Adrenal gland (tissue), 5 donors: Measurements from ENCODE around the gene ATAD1.

ENCODE experiments used
- CTCF ChIP-seq, 6 experiments: fragments of 450-650 bp in 4 of 6; fragments of 200-600 bp in 2 of 6; sonication (generic) in 1 of 6; IDR thresholded peaks; 1 replicate in 5 of 6; 2 replicates in 1 of 6; pipeline versions ENCODE4 v1.5.1 to v1.8.0; 2016 to 2021; ENCODE audit warnings: antibody characterized with exemption in 6 of 6, mild to moderate bottlenecking in 2 of 6, moderate library complexity in 1 of 6
- POLR2A ChIP-seq, 2 donors: fragments of 450-650 bp; IDR thresholded peaks; one replicate each; pipeline ENCODE4 v1.6.1; 2017; ENCODE audit warnings: antibody characterized with exemption in 2 of 2, mild to moderate bottlenecking in 2 of 2, moderate library complexity in 1 of 2
- donor health status: DM: no; HTN: no; CAD: no.

GRCh38 chr10:87706731-87707130 lies 111.3 kb downstream of the ATAD1 start:
- TF ChIP-seq POLR2A (IDR thresholded peaks at IDR 0.05) (no peak), CTCF (IDR thresholded peaks at IDR 0.05) (no peak)
